HFFc6 (cell line): ENCODE results near the gene USP47. TPM values are rescaled to one million over a fixed set of nuclear protein-coding genes. Genes with fewer than 3 reads are reported as not detected.
A peak's percentile ranks its signal among the peaks of the same experiment; 100 is the strongest.

ENCODE experiments used
- DNase-seq: peaks from one replicate; pipeline ENCODE4 v3.0.0-alpha.2; 2018
- H3K27ac Mint-ChIP-seq: 2 replicates; pipeline ENCODE4 v1.8.0; 2020; ENCODE audit warnings: mild to moderate bottlenecking, mixed read lengths
- H3K27me3 Mint-ChIP-seq: 2 replicates; pipeline ENCODE4 v1.8.0; 2021; ENCODE audit warnings: mild to moderate bottlenecking, moderate library complexity, mixed read lengths; ENCODE audit not compliant: insufficient read depth
- H3K36me3 Mint-ChIP-seq: 2 replicates; pipeline ENCODE4 v1.8.0; 2021; ENCODE audit warnings: low read depth, mixed read lengths
- H3K4me1 Mint-ChIP-seq: 2 replicates; pipeline ENCODE4 v1.8.0; 2020; ENCODE audit warnings: low read depth, mixed read lengths
- H3K4me3 Mint-ChIP-seq: 2 replicates; pipeline ENCODE4 v1.8.0; 2020; ENCODE audit warnings: mild to moderate bottlenecking, moderate library complexity, mixed read lengths
- H3K9me3 Mint-ChIP-seq: 2 replicates; pipeline ENCODE4 v1.8.0; 2020; ENCODE audit warnings: mild to moderate bottlenecking, mixed read lengths
- CTCF ChIP-seq: fragments of 200-600 bp; sonication (generic); IDR thresholded peaks from 2 replicates; pipeline ENCODE4 v1.5.0; 2021; ENCODE audit warnings: antibody characterized with exemption, mild to moderate bottlenecking
- total RNA-seq, 6 experiments: library from RNA; stranded (reverse); fragmentation: NEBNext Ultra II Directional; extraction: Animal tissue kit (Norgen Biotek cat#: 25700); gene quantifications; 2 replicates in 1 of 6; 3 replicates in 5 of 6; pipeline ENCODE4 v1.2.3, GENCODE V29; 2021

Gene USP47
- total RNA-seq, 6 experiments from 2014 or later = 33.6 to 38.7 (median 35.1) TPM

- peaks cover 51% of the 10 kb centered on the region for H3K4me1 Mint-ChIP-seq
- H3K36me3 Mint-ChIP-seq = peaks cover 28% of the 10 kb centered on the region
- H3K4me3 Mint-ChIP-seq = no peak overlapping the region
- no peaks in the 10 kb centered on the region; the same call in 1 of the 2 replicates for H3K27me3 Mint-ChIP-seq
- TF ChIP-seq CTCF = no peak
- DNase-seq = no peak
- H3K9me3 Mint-ChIP-seq = peaks cover 10% of the 10 kb centered on the region
- no peak overlapping the region for H3K27ac Mint-ChIP-seq
Observed at GRCh38 chr11:11862999-11863398, 21.2 kb downstream of the USP47 start.

- Mint-ChIP-seq H3K27ac (no peak overlapping the region), H3K4me3 (no peak overlapping the region), H3K36me3 (peaks cover 32% of the 10 kb centered on the region), H3K27me3 (no peaks in the 10 kb centered on the region; the same call in 1 of the 2 replicates), H3K9me3 (peaks cover 10% of the 10 kb centered on the region), H3K4me1 (peaks cover 40% of the 10 kb centered on the region)
- DNase-seq = no peak
- no peak for TF ChIP-seq CTCF
Observed at GRCh38 chr11:11864332-11864731, 22.6 kb downstream of the USP47 start.

GRCh38 chr11:11864803-11865202, 23.0 kb downstream of the USP47 start:
- no peak overlapping the region for H3K27ac Mint-ChIP-seq
- no peaks in the 10 kb centered on the region; the same call in 1 of the 2 replicates for H3K27me3 Mint-ChIP-seq
- H3K4me1 Mint-ChIP-seq = peaks cover 37% of the 10 kb centered on the region
- peaks cover 32% of the 10 kb centered on the region for H3K36me3 Mint-ChIP-seq
- DNase-seq = no peak
- H3K9me3 Mint-ChIP-seq = peaks cover 10% of the 10 kb centered on the region
- no peak overlapping the region for H3K4me3 Mint-ChIP-seq
- TF ChIP-seq CTCF = no peak

- no peaks in the 10 kb centered on the region; the same call in 1 of the 2 replicates for H3K27me3 Mint-ChIP-seq
- TF ChIP-seq CTCF = no peak
- no peak overlapping the region for H3K4me3 Mint-ChIP-seq
- peaks cover 10% of the 10 kb centered on the region for H3K9me3 Mint-ChIP-seq
- DNase-seq = no peak
- peaks cover 36% of the 10 kb centered on the region for H3K4me1 Mint-ChIP-seq
- H3K27ac Mint-ChIP-seq = peak overlapping the region; percentile 6; the same call in 1 of the 2 replicates
- H3K36me3 Mint-ChIP-seq = peaks cover 32% of the 10 kb centered on the region
Observed at GRCh38 chr11:11865449-11865848, 23.7 kb downstream of the USP47 start.

- H3K36me3 Mint-ChIP-seq = peaks cover 32% of the 10 kb centered on the region
- no peak for TF ChIP-seq CTCF
- no peak overlapping the region for H3K27ac Mint-ChIP-seq
- H3K9me3 Mint-ChIP-seq = peaks cover 10% of the 10 kb centered on the region
- H3K4me1 Mint-ChIP-seq = peaks cover 38% of the 10 kb centered on the region
- no peak overlapping the region for H3K4me3 Mint-ChIP-seq
- DNase-seq = no peak
- no peaks in the 10 kb centered on the region; the same call in 1 of the 2 replicates for H3K27me3 Mint-ChIP-seq
Observed at GRCh38 chr11:11866203-11866602, 24.4 kb downstream of the USP47 start.

- H3K4me3 Mint-ChIP-seq = no peak overlapping the region
- peaks cover 53% of the 10 kb centered on the region for H3K4me1 Mint-ChIP-seq
- H3K36me3 Mint-ChIP-seq = peaks cover 32% of the 10 kb centered on the region
- peaks cover 10% of the 10 kb centered on the region for H3K9me3 Mint-ChIP-seq
- TF ChIP-seq CTCF = peak; percentile 28
- H3K27ac Mint-ChIP-seq = no peak overlapping the region
- no peak for DNase-seq
- no peaks in the 10 kb centered on the region; the same call in 1 of the 2 replicates for H3K27me3 Mint-ChIP-seq
Observed at GRCh38 chr11:11867720-11868119, 25.9 kb downstream of the USP47 start.
